GM10847 (cell line): ENCODE measurements around the gene CRIP3.

Experiments used
- POLR2A ChIP-seq: IDR thresholded peaks from 2 replicates; pipeline ENCODE4 v1.6.1; 2011; ENCODE audit not compliant: insufficient read length; ENCODE audit errors: extremely low read depth

CRIP3 gene

DNA sequence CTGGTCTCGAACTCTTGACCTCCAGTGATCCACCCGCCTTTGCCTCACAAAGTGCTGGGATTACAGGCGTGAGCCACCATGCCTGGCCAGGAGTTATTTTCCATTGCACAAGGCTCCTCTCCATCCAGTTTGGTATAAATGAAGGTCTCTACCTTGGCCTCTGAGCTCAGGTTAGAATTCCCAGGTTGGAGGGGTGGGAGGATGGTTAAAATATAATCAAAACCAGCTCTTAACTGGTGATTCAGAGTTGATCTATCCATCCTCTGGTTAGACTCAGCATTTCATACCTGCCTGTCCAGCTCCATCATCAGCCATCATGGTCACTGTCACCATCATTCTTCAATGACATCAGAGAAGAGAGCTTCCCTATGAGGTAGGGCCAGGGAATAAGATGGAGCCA is 13.2 kb downstream of the CRIP3 start:
- no peak for TF ChIP-seq POLR2A

DNA sequence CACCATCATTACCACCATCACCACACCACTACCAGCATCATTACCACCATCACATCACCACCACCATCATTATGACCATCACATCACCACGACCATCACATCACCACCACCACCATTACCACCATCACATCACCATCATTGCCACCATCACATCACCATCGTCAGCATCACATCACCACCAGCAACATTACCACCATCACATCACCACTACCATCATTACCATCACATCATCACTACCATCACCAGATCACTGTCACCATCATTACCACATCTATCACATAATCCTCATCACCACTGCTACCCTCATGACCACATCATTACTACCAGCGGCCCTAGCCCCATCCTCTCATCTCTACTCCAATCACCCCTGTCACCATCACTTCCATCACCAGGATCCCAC is 14.1 kb downstream of the CRIP3 start:
- TF ChIP-seq POLR2A: no peak

DNA sequence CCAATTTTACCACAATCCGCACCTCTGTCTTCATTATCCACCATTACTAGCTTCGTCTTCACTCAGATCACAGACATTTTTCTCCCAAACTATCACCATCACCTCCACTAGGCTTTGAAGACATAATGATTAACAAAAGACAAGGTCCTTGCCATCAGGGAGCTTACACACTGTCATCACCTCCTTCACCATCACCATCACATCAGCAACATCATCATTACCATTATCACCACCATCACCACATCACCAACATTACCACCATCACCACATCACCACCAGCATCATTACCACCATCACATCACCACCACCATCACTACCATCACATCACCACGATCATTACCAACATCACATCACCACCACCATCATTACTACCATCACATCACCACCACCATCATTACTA is 14.9 kb downstream of the CRIP3 start:
- TF ChIP-seq POLR2A: no peak

DNA sequence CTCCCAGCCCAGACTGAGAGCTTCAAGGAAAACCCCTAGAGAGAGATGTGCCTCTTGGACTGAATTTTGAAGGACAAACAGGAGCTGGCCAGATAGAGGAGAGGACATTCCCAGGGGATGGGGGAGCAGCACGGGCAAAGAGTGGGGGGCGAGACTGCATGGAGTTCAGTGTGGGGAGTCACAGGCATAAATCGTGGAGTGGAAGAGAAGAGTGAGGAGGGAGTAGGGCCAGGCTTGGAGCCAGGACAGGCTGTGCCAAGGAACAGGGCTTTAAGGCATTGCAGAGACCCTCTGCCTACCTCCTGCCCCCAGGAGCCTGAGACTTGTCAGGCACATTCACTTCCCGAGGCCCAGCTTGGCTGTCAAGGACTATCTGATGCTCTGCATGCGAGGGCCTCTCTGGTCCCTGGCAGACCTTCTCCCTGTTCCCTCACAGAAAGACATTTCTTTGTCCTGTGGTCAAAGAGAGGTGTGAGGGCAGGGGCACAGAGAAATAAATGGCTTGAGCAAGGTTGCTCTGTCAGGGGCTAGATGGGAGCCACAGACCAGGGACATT is 15.8 kb downstream of the CRIP3 start:
- TF ChIP-seq POLR2A: no peak

DNA sequence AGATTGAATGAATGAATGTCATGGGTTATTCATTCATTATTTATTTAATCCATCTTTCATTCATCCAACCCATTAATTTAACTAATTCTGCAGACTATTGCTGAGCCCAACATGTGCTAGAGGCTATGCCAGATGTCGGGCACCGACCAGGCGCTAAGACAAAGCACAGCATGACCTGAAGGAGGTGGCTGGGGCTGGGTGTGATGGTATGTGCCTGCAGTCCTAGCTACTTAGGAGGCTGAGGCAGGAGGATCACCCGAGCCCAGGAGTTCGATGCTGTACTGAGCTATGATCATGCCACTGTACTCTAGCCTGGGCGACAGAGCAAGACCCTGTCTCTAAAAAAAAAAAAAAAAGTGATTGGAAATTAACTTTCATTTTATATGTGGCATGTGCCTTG is 16.3 kb downstream of the CRIP3 start:
- no peak for TF ChIP-seq POLR2A

DNA sequence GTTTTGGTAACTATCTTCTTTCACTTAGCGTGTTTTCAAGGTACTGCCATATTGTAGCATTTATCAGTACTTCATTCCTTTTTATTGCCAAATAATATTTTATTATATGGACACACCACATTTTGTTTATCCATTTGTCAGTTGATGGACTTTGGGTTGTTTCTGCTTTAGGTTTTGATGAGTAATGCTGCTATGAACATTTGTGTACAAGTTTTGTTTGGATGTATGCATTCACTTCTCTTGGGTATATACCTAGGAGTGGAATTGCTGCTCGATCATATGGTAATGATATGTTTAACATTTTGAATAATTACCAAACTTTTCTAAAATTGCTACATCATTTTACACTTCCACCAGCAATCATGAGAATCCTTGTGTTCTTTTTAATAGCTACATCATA is 16.9 kb downstream of the CRIP3 start:
- no peak for TF ChIP-seq POLR2A

DNA sequence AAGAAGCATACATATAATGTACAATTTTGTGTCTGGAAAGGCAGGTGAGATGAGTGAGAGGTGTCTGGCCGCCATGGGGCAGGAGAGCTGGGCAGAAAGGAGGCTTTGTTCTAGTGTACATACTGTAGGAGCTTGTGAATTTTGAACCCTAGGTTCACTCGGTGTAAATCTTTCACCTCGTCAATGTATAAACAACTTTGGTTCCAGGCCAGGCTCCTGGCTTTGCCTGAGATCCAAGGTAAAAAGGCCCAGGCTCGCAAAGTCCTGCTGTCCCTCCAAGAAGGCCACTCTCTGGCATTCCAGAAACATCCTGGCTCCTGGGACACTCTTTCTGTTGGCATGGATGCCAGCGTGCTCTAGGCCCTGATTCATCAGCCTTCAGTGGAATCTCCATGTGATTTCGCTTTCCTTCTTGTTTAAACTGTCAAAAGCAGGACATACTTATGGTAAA is 17.7 kb downstream of the CRIP3 start:
- no peak for TF ChIP-seq POLR2A

DNA sequence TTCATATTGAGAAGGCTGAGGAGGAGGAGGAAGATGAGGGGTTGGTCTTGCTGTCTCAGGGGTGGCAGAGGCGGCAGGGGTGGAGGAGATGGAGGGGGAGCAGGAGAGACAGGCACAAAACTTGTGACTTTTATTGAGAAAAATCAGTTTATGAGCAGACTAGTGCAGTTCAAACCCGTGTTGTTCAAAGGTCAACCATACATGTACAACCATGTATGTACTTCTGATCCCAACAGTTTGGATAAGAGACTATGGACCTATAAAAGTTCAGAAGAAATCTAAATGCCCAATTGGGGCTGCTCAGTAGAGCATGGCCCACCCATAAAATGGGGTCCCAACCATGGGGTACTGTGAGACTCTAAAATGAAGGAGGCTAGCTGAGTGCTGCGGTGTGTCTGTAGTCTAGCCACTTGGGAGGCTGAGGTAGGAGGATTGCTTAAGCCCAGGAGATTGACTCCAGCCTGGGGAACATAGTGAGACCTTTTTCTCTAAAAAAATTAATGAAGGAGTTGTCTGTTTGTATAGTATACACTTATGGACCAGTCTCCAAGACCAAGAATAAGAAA is 18.2 kb downstream of the CRIP3 start:
- no peak for TF ChIP-seq POLR2A

DNA sequence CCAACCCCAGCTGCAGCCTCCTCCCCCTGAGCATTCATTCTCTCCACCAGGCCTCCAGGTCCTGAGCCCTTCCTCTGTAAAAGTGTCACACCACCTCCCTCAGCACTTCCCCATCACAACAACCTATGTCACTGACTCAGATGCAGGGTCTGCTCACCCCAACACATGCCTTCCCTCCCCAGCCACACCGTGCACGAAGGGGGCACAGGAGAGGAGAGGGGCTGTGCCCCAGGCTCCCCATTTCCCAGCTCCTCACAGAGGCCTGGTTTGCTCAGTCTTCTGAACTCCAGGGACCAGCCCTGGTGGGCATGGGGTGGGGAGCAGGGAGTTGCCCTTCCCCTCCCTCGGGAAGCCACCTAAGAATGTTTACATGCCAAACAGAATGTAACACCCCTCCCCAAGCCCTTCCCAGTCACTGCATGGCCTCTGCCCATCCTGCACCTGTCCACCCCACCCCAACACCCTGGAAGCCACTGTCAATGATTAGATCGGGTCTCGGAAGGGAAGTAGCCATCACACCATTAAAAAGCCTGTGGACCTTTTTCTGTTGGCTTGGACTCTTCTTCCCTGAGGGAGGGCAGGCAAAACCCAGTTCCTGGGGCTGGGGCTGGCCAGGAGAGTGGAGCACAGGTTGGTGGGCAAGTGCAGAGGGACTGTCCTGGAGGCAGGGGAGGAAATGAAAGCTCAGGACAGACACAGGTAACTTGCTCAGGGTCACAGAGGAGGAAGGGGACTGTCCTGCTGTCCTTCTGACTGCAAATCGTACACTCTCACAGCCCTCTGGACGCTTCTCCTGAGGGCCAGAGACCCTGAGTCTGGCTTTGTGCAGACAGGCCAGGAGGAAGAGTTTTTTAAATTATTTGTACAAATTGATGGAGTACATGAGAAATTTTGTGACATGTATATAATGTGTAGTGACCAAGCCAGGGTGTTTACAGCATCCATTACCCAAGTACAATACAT is 20.6 kb downstream of the CRIP3 start:
- no peak for TF ChIP-seq POLR2A

DNA sequence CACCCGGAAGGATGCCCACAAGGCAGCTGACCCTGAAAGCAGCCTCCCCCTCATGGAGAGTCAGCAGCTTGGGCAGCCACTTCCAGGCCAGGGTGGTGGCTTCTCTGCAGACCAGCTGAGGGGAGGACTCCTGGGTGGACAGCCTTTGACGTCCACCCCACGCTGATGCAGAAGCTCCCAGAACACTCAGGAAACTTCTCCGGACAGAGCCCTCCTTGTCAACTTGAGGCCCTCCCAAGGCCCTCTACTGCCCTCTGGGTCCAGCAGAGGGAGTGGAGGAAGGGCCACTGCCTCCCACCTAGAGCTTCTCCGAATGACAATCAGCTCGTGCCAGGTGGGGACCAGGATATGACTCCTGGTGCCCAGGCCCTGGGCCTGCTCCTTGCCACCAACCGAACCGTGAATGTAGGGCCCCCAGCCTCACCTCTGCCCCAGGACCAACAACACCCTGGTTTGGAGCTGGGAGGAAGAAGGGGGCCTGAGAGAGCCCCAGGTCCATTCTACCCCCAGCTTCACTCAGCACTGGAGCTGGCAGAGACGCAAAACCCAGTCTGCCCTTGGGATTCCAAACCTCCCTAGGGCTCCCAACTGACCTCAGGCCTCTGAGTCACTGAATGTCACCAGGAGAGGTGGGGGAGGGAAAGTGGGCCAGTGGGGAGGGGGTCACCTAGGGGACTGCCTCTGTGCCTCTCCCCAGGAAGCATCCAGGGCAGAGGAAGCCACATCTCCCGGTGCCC is 21.5 kb downstream of the CRIP3 start:
- no peak for TF ChIP-seq POLR2A

DNA sequence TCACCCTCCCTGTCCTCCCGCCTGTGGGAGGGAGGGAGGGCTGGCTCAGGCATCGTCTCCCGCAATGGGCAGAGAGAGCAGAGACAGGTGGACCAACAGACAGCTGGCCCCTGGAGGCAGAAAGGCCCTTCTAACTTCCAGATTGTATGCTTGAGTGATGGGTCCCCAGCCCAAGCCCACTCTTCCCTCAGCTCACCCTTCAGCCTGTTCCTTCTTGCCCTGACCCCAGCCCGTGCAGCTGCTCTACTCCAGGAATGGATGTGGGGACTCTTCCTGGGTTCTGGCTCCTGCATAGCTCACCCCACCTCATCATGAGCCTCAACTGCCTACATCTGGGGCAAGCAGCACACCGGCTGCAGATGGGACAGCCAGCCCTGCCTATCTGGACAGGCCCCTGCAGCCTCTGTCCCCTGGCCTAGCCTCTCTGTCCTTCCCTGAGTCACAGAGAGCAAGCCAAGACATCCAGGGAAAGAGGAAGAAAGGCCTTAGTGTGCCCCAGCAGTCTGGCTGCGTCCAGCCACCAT is 22.1 kb downstream of the CRIP3 start:
- no peak for TF ChIP-seq POLR2A

DNA sequence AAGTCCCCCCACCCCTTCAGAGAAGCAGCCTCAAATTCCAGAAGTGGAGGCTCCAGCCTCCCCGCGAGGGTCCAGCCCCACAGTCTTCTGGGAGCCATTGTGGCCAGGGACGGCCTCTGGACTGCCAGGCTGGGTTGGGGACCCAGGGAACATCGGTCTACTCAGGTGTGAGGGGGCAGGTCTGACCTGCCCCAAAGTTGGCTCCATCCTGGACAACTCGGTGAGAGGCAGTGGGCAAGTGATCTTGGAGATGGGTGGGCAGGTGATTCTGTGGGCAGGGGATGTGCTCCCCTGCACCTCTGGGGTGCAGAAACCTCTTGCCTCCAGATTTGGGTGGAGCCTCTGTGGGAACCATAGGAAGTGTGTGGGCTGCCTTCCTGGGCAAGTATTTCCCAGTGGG is 22.8 kb downstream of the CRIP3 start:
- TF ChIP-seq POLR2A: no peak

DNA sequence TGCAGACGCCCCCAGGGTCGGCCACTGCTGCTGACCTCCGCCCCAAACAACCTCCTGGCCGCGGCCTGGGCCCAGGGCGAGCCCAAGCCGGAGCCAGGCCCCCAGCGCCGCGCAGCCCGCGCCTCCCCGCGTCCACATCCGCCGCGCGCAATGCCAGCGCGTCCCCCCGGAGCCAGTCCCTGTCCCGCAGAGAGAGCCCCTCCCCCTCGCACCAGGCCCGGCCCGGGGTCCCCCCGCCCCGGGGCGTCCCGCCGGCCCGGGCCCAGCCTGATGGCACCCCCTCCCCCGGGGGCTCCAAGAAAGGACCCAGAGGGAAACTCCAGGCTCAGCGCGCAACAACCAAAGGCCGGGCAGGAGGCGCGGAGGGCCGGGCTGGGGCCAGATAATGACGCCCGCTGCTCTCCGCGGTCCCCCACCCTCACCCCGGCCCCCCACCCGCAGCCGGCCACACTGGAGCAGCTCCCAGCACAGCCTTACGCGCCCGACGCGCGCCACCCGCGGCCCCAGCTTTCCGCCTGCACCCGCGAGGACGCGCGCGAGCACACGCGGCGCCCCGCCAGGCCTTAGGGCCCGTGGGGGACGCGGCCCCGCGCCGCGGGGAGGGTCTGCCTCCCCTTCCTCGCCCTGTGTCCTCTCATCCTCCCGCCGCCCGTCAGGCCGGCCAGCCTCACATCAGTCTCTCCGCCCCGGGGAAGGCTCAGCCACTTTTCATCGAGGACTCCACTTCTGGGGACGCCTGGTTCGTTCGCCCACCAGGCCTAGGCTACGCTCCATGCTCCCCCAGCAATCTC is 23.4 kb downstream of the CRIP3 start:
- no peak for TF ChIP-seq POLR2A

DNA sequence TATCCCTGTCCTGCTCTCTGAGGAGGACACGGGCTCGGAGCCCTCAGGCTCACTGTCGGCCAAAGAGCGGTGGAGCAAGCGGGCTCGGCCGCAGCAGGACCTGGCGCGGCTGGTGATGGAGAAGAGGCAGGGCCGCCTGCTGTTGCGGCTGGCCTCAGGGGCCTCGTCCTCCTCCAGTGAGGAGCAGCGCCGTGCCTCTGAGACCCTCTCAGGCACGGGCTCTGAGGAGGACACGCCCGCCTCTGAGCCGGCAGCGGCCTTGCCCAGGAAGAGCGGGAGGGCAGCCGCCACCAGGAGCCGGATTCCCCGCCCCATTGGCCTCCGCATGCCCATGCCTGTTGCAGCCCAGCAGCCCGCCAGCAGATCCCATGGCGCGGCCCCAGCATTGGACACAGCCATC is 24.7 kb downstream of the CRIP3 start:
- TF ChIP-seq POLR2A: no peak

DNA sequence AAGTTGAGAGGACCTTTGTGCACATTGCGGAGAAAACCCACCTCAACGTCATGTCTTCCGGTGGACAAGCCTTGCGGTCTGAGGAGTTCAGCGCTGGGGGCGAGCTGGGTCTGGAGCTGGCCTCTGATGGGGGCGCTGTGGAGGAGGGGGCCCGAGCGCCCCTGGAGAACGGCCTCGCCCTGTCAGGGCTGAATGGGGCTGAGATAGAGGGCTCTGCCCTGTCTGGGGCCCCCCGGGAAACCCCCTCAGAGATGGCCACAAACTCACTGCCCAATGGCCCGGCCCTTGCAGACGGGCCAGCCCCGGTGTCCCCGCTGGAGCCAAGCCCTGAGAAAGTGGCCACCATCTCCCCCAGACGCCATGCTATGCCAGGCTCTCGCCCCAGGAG is 25.1 kb downstream of the CRIP3 start:
- TF ChIP-seq POLR2A: no peak
